B cell (primary cell): Measurements from ENCODE around the gene CISH. TPM values are rescaled to one million over a fixed set of nuclear protein-coding genes. Genes with fewer than 3 reads are reported as not detected.

Experiments
- ATAC-seq: fragments of 200-7000 bp; cut with Tn5 transposase; one replicate; pipeline ENCODE4 v1.10.0; 2021; ENCODE audit warnings: low read depth, mild to moderate bottlenecking, moderate number of reproducible peaks, moderate library complexity
- CTCF ChIA-PET: fragments of 350-600 bp; sonication (Branson Sonifier 250); formaldehyde crosslinking; loops from one replicate; lab custom pipeline; 2021; ENCODE audit warnings: antibody characterized with exemption, inconsistent platforms; lab: Charles Lee
- POLR2A ChIA-PET: fragments of 350-600 bp; sonication (Branson Sonifier 250); formaldehyde crosslinking; loops from one replicate; lab custom pipeline; 2021; ENCODE audit warnings: antibody characterized with exemption; lab: Charles Lee
- DNase-seq: peaks from one replicate; pipeline ENCODE4 v3.0.0; 2013
- H2AFZ ChIP-seq: 2 replicates; pipeline ENCODE4 v1.6.1; 2012; ENCODE audit warnings: mild to moderate bottlenecking, low read depth, low read length; ENCODE audit not compliant: insufficient read depth, poor library complexity, severe bottlenecking
- H3K27ac ChIP-seq, 2 donors: 1 replicate in 1 of 2; 2 replicates in 1 of 2; pipeline ENCODE4 v1.5.1; 2012 to 2013; ENCODE audit warnings: low read length in 2 of 2, mild to moderate bottlenecking in 2 of 2, moderate library complexity in 1 of 2
- H3K27me3 ChIP-seq, 4 experiments: fragments of 200-600 bp in 1 of 4; sonication (generic) in 1 of 4; replicated peaks in 1 of 4; 1 replicate in 2 of 4; 2 replicates in 2 of 4; pipeline versions ENCODE4 v1.6.1 to v1.7.0; 2013 to 2016; ENCODE audit warnings: low read length in 3 of 4, mild to moderate bottlenecking in 2 of 4, mixed read lengths in 1 of 4, moderate library complexity in 1 of 4; ENCODE audit not compliant: insufficient read depth in 4 of 4, control insufficient read depth in 3 of 4; ENCODE audit errors: control extremely low read depth in 1 of 4
- H3K36me3 ChIP-seq, 2 experiments: replicated peaks in 1 of 2; 1 replicate in 1 of 2; 2 replicates in 1 of 2; pipeline versions ENCODE4 v1.6.1 to v1.7.1; 2013; ENCODE audit warnings: low read length in 1 of 2; ENCODE audit not compliant: insufficient read depth in 2 of 2, control insufficient read depth in 1 of 2; ENCODE audit errors: control extremely low read depth in 1 of 2, extremely low read depth in 1 of 2
- H3K4me1 ChIP-seq, 2 donors: fragments of 200-600 bp in 1 of 2; sonication (generic) in 1 of 2; 1 replicate in 1 of 2; 2 replicates in 1 of 2; pipeline versions ENCODE4 v1.5.1 to v1.6.1; 2013 to 2017; ENCODE audit warnings: low read length in 2 of 2; ENCODE audit not compliant: control insufficient read depth in 2 of 2, insufficient read depth in 2 of 2
- H3K4me2 ChIP-seq: replicated peaks from 2 replicates; pipeline ENCODE3; 2012; ENCODE audit warnings: mild to moderate bottlenecking, low read depth, low read length; ENCODE audit not compliant: poor library complexity, severe bottlenecking
- H3K4me3 ChIP-seq, 5 experiments: fragments of 200-600 bp in 1 of 5; sonication (generic) in 1 of 5; 1 replicate in 3 of 5; 2 replicates in 2 of 5; pipeline versions ENCODE4 v1.5.1 to v1.7.0; 2011 to 2016; ENCODE audit warnings: low read length in 4 of 5, mild to moderate bottlenecking in 4 of 5, low read depth in 2 of 5, control low read depth in 1 of 5, moderate library complexity in 1 of 5; ENCODE audit not compliant: insufficient read depth in 1 of 5; ENCODE audit errors: control extremely low read depth in 1 of 5, extremely low read depth in 1 of 5
- H3K79me2 ChIP-seq: fragments of 200-600 bp; sonication (generic); one replicate; pipeline ENCODE4 v1.6.0; 2016; ENCODE audit warnings: low read length; ENCODE audit not compliant: control insufficient read depth, insufficient read depth
- H3K9ac ChIP-seq: fragments of 200-600 bp; sonication (generic); 2 replicates; pipeline ENCODE4 v1.6.1; 2017; ENCODE audit warnings: mild to moderate bottlenecking, low read length, moderate library complexity
- H3K9me3 ChIP-seq, 3 donors: one replicate each; pipeline versions ENCODE4 v1.6.1 to v1.7.1; 2013; ENCODE audit warnings: low read length in 2 of 3; ENCODE audit not compliant: control insufficient read depth in 2 of 3, insufficient read depth in 1 of 3; ENCODE audit errors: control extremely low read depth in 1 of 3
- H4K20me1 ChIP-seq: 2 replicates; pipeline ENCODE4 v1.6.0; 2012; ENCODE audit warnings: mild to moderate bottlenecking, low read length; ENCODE audit not compliant: insufficient read depth, control insufficient read depth, poor library complexity, severe bottlenecking
- H3K27ac Mint-ChIP-seq: one replicate; pipeline ENCODE4 v1.8.0; 2021; ENCODE audit warnings: mixed read lengths
- H3K27me3 Mint-ChIP-seq: one replicate; pipeline ENCODE4 v1.8.0; 2021; ENCODE audit warnings: mixed read lengths
- H3K4me1 Mint-ChIP-seq: one replicate; pipeline ENCODE4 v1.8.0; 2021; ENCODE audit warnings: mixed read lengths
- H3K4me3 Mint-ChIP-seq: one replicate; pipeline ENCODE4 v1.8.0; 2021; ENCODE audit warnings: mixed read lengths
- H3K9me3 Mint-ChIP-seq: one replicate; pipeline ENCODE4 v1.8.0; 2022; ENCODE audit warnings: mixed read lengths; ENCODE audit not compliant: insufficient read depth
- EZH2 ChIP-seq: IDR thresholded peaks from 2 replicates; pipeline ENCODE4 v1.6.1; 2012; ENCODE audit warnings: borderline replicate concordance, low read depth, mild to moderate bottlenecking, moderate library complexity, low read length; ENCODE audit not compliant: insufficient read depth, poor library complexity, severe bottlenecking
- WGBS: methylation state at CpG from one replicate; pipeline ENCODE4 v1.1.5; 2013; ENCODE audit warnings: missing lambda C conversion rate; ENCODE audit not compliant: insufficient coverage; 5-methylcytosine and 5-hydroxymethylcytosine counted together
- intact Hi-C: fragments of 100-400 bp; cut with micrococcal nuclease; formaldehyde crosslinking; loops from one replicate; pipeline ENCODE4 v1.10.0; 2022
- polyA plus RNA-seq: library from polyadenylated mRNA; depleted of rRNA; stranded (reverse); fragments of >200 nt; gene quantifications from 2 replicates; pipeline ENCODE4 v1.2.3, GENCODE V29; 2012
- total RNA-seq, 2 donors: library from RNA; stranded (reverse); fragments of 120-200 nt in 1 of 2; gene quantifications; 1 replicate in 1 of 2; 2 replicates in 1 of 2; pipeline versions ENCODE4 v1.2.3 to v1.2.4, GENCODE V29; 2013 to 2022
- TF ChIP-seq, protein P1 (sequence below): fragments of 200-600 bp; IDR thresholded peaks from one replicate; pipeline ENCODE4 v1.8.0; 2022; ENCODE audit warnings: antibody characterized with exemption, mild to moderate bottlenecking

Gene CISH
- total and polyA plus RNA-seq, 2 donors (not counting 1 experiment from before 2014, with no cell fraction given) = 2.3 to 3.5 TPM

GRCh38 chr3:50580683-50581458 lies 30.7 kb downstream of the CISH start:
- TF ChIP-seq EZH2 = no peak
- TF ChIP-seq, protein P1, sequence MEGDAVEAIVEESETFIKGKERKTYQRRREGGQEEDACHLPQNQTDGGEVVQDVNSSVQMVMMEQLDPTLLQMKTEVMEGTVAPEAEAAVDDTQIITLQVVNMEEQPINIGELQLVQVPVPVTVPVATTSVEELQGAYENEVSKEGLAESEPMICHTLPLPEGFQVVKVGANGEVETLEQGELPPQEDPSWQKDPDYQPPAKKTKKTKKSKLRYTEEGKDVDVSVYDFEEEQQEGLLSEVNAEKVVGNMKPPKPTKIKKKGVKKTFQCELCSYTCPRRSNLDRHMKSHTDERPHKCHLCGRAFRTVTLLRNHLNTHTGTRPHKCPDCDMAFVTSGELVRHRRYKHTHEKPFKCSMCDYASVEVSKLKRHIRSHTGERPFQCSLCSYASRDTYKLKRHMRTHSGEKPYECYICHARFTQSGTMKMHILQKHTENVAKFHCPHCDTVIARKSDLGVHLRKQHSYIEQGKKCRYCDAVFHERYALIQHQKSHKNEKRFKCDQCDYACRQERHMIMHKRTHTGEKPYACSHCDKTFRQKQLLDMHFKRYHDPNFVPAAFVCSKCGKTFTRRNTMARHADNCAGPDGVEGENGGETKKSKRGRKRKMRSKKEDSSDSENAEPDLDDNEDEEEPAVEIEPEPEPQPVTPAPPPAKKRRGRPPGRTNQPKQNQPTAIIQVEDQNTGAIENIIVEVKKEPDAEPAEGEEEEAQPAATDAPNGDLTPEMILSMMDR = no peak
- intact Hi-C loops = no loop called here
- no peaks in the 10 kb centered on the region for H3K4me1 Mint-ChIP-seq
- Histone ChIP-seq H3K79me2 (no peaks in the 10 kb centered on the region), H2AFZ (no peak overlapping the region), H3K27ac (no peak overlapping the region), H3K9ac (no peak overlapping the region), H4K20me1 (no peaks in the 10 kb centered on the region), H3K4me2 (no peak overlapping the region), H3K36me3 (peaks cover 0 to 39% of the 10 kb centered on the region in 2 experiments), H3K27me3 (no peaks in the 10 kb centered on the region), H3K4me1 (no peaks in the 10 kb centered on the region), H3K4me3 (no peak overlapping the region), H3K9me3 (no peaks in the 10 kb centered on the region)
- H3K27ac Mint-ChIP-seq = no peak overlapping the region
- DNase-seq (no peak), ATAC-seq (no peak)
- no peaks in the 10 kb centered on the region for H3K9me3 Mint-ChIP-seq
- WGBS = 97% methylated on average over 4 of the region's 9 CpGs
- no peak overlapping the region for H3K4me3 Mint-ChIP-seq
- H3K27me3 Mint-ChIP-seq = no peaks in the 10 kb centered on the region
- ChIA-PET CTCF (interaction anchor here (16.8 kb wide), 1 partner anchor 31 kb away, joined by 541 read pairs; the partner anchor contains the start of genes CISH and MAPKAPK3), POLR2A (no interaction called here)

- H3K4me3 Mint-ChIP-seq = no peak overlapping the region
- H3K9me3 Mint-ChIP-seq = no peaks in the 10 kb centered on the region
- no peak for TF ChIP-seq EZH2
- TF ChIP-seq, protein P1 = no peak
- Histone ChIP-seq H4K20me1 (no peaks in the 10 kb centered on the region), H3K9ac (no peak overlapping the region), H3K4me2 (no peak overlapping the region), H3K79me2 (peaks cover 7% of the 10 kb centered on the region), H3K9me3 (no peaks in the 10 kb centered on the region), H3K36me3 (peaks cover 0 to 54% of the 10 kb centered on the region in 2 experiments), H3K4me1 (peaks cover 0 to 2% of the 10 kb centered on the region in 2 donors), H3K4me3 (no peak overlapping the region), H3K27ac (no peak overlapping the region), H2AFZ (no peak overlapping the region), H3K27me3 (no peaks in the 10 kb centered on the region)
- H3K27me3 Mint-ChIP-seq = no peaks in the 10 kb centered on the region
- intact Hi-C loops = no loop called here
- 92% methylated on average over 2 of the region's 2 CpGs for WGBS
- ChIA-PET CTCF (interaction anchor here (9.1 to 16.8 kb wide), 2 partner anchors 12 to 35 kb away, joined by 116 to 541 read pairs; partner anchors contain the start of genes CISH and MAPKAPK3), POLR2A (no interaction called here)
- H3K4me1 Mint-ChIP-seq = no peaks in the 10 kb centered on the region
- ATAC-seq (no peak), DNase-seq (no peak)
- H3K27ac Mint-ChIP-seq = no peak overlapping the region
Observed at GRCh38 chr3:50577348-50577747, 34.2 kb downstream of the CISH start.
